Measurements from ENCODE around the gene SMG6. TPM values are rescaled to one million over a fixed set of nuclear protein-coding genes. Genes with fewer than 3 reads are reported as not detected.
A peak's percentile ranks its signal among the peaks of the same experiment; 100 is the strongest.

SMG6 gene
- total RNA-seq, 1 experiment from 2014 or later, result 15.3 TPM

DNA sequence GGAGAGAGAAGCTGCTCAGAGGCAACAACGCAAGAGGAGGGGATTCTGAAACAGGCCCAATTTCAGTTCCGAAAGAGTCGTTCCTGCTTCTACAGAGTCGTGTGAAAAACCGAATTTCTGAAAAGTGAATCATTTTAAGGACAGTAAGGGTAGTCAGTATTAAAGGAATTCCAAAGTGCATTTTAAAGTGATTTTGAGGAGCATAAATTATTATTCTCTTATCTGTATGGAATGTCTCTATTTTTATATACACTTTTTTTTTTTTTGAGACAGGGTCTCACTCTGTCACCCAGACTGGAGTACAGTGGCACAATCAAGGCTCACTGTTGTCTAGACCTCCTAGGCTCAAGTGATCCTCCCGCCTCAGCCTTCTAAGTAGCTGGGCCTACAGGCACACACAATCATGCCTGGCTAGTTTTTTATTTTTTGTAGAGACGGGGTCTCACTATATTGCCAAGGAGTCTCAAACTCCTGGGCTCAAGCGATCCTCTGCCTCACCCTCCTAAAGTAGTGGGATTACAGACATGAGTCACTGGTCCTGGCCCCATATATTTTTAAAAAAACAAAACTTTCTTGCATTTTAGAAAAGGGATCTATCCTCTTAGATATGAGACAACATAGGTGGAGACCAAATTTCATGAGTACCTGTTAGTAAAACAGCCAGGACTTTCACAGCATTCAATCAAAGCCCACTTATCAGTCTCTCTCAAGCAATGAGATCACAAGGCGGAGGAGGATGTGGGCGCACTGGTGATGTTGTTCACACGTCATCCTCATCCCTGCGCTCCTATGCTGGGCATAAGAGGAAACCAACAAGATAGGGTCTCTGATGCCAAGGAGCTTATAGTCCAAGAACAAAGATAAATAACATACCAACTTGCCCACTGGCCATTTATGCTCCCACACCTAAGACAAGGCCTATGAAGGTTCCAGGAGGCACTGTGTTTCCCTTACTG, 53.2 kb downstream of the SMG6 start:
- H3K36me3 ChIP-seq, result no peaks in the 10 kb centered on the region
- DNase-seq, result no peak
- H3K4me3 ChIP-seq, result no peak overlapping the region
- H3K27me3 ChIP-seq, result no peaks in the 10 kb centered on the region
- no peaks in the 10 kb centered on the region for H3K9me3 ChIP-seq

GRCh38 chr17:2247005-2247404, 56.6 kb downstream of the SMG6 start:
- no peak overlapping the region for H3K4me3 ChIP-seq
- no peaks in the 10 kb centered on the region; the same call in 1 of the 2 replicates for H3K36me3 ChIP-seq
- no peaks in the 10 kb centered on the region for H3K9me3 ChIP-seq
- no peaks in the 10 kb centered on the region for H3K27me3 ChIP-seq
- no peak for DNase-seq

DNA sequence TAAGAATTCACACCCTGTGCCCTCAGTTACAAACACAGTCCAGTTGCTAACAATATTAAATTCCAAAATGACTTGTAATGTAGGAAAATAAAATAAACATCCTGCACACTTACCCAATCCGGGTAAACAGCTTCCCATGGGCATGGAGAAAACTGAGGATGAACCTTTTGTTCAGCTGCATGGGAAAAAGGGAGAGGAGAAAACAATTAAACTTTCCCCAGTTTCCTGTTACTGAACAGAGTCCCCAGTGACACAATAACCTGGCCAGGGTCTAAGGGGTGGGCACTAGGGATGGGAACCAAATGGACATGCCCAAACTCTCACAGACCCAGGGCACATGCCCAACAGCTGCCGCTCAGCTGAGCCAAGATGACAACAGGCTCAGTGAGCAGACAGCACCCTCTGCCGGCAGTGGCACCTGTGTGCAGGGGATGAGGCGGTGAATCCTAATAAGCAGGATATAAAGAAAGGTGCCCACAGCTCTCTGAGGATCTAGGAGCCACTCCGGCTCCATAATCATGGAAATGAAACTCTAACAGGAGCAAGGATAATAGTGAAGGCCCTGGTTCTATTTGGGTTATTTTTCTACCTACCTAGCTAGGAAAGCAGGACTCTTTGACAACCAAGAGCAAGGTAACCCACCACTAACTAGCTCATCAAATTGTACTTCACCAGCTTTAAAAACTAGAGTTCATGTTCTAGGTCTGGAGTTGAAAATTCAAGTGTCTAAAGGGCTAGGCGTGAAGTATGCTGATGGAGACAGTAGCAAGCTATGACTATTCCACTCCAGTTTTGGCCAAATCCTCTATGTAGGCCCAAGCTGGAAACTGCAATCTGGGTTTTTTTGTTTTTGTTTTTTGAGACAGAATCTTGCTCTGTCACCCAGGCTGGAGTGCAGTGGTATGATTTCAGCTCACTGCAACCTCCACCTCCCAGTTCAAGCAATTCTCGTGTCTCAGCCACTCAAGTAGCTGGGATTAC, 58.8 kb downstream of the SMG6 start:
- peak; percentile 85 for DNase-seq
- H3K27me3 ChIP-seq, result no peaks in the 10 kb centered on the region
- H3K9me3 ChIP-seq, result no peaks in the 10 kb centered on the region
- no peaks in the 10 kb centered on the region; the same call in none of the 2 replicates for H3K36me3 ChIP-seq
- H3K4me3 ChIP-seq, result no peak overlapping the region; the same call in 1 of the 2 replicates

- DNase-seq, result no peak
- Histone ChIP-seq H3K4me3 (no peak overlapping the region; the same call in 1 of the 2 replicates), H3K36me3 (no peaks in the 10 kb centered on the region; the same call in none of the 2 replicates), H3K9me3 (no peaks in the 10 kb centered on the region), H3K27me3 (no peaks in the 10 kb centered on the region)
Observed at GRCh38 chr17:2243953-2244352, 59.6 kb downstream of the SMG6 start.

DNA sequence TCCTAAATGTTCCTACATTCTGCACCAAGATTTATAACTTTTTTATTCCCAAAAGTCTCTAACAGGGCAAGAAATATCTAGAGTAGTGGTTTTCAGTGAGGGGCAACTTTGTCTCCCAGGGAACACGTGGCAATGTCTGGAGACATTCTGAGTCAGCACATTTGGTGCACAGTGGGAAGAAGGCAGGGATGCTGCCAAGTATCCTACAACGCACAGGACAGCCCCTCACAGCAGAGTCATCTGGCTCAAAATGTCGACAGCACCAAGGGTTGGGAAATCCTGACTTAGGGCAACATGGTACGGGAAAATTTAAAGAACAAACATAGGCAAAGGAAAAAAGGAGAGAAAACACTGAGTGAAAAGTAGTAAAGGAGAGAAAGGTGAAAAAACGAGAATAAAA, 61.8 kb downstream of the SMG6 start:
- H3K36me3 ChIP-seq, result no peaks in the 10 kb centered on the region; the same call in none of the 2 replicates
- no peaks in the 10 kb centered on the region for H3K9me3 ChIP-seq
- no peak overlapping the region for H3K4me3 ChIP-seq
- no peak for DNase-seq
- H3K27me3 ChIP-seq, result no peaks in the 10 kb centered on the region

- DNase-seq, result no peak
- Histone ChIP-seq H3K27me3 (no peaks in the 10 kb centered on the region), H3K36me3 (no peaks in the 10 kb centered on the region; the same call in none of the 2 replicates), H3K9me3 (no peaks in the 10 kb centered on the region), H3K4me3 (no peak overlapping the region)
Observed at GRCh38 chr17:2240541-2240940, 63.0 kb downstream of the SMG6 start.

GRCh38 chr17:2239882-2240430, 63.6 kb downstream of the SMG6 start:
- DNase-seq, result peak; percentile 85
- Histone ChIP-seq H3K9me3 (no peaks in the 10 kb centered on the region), H3K4me3 (no peak overlapping the region), H3K36me3 (no peaks in the 10 kb centered on the region; the same call in none of the 2 replicates), H3K27me3 (no peaks in the 10 kb centered on the region)

GRCh38 chr17:2239170-2239551, 64.4 kb downstream of the SMG6 start:
- no peaks in the 10 kb centered on the region for H3K9me3 ChIP-seq
- no peak overlapping the region for H3K4me3 ChIP-seq
- no peaks in the 10 kb centered on the region; the same call in none of the 2 replicates for H3K36me3 ChIP-seq
- DNase-seq, result no peak
- no peaks in the 10 kb centered on the region for H3K27me3 ChIP-seq

DNA sequence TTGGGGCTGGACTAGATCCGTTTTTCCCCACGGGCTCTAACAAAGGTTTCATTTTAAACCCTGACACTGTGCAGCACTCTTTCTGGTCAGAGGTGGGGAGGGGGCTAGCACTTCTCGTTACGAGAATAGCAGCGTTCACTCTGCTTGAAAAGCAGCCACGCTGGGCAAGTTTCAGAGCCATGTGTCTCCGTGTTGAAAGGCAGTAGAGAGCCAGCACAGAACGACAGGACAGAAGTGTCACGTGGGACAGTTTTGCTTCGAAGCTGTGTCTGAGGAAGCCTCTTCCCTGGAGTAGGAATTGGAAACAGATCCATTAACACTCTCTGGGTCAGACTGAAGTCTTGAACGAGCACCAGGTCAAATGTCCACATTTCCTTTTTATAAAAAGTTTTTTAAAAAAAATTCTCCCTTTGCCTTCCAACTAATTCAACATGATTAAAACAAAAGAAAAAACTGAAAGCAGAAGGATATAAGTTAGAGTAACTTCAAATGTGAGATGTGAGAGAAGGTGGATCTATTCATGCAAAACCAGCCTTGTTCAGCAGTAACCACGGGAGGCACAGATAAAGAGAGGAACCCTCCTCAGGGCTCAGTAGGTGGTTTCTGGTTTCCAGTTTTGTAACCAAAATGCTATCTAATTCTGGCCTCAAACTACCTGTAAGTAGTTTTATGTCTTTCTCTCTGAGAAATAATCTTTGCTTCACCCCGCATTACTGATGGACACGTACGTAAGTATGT, 65.0 kb downstream of the SMG6 start:
- no peaks in the 10 kb centered on the region; the same call in none of the 2 replicates for H3K36me3 ChIP-seq
- no peaks in the 10 kb centered on the region for H3K9me3 ChIP-seq
- DNase-seq, result no peak
- H3K27me3 ChIP-seq, result no peaks in the 10 kb centered on the region
- peak overlapping the region; percentile 25 for H3K4me3 ChIP-seq

DNA sequence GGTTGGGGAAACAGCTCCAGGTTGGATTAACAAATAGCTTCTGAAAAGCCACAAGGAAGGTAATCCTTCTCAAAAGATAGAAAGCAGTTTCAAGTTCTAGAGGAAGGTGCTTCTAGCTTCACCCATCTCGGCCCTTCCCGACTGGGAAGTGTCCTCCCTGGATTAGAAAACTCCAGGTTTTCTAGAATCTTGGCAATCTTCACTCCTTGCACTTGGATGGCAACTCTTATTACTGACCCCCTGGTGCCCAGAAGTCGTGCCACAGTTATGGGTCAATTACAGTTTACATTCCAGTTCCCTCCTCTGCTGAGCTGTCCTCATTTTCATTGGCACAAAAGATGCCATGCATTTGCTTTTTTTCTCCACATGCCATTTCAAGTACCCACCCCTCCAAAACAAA, 65.6 kb downstream of the SMG6 start:
- no peaks in the 10 kb centered on the region; the same call in none of the 2 replicates for H3K36me3 ChIP-seq

GRCh38 chr17:2237521-2237921, 66.1 kb downstream of the SMG6 start:
- Histone ChIP-seq H3K9me3 (no peaks in the 10 kb centered on the region), H3K36me3 (no peaks in the 10 kb centered on the region; the same call in none of the 2 replicates), H3K4me3 (no peak overlapping the region), H3K27me3 (no peaks in the 10 kb centered on the region)
- peak; percentile 86 for DNase-seq

More for the DNA sequence above, 65.6 kb downstream of the SMG6 start:
- peak; percentile 79 for DNase-seq
- Histone ChIP-seq H3K9me3 (no peaks in the 10 kb centered on the region), H3K27me3 (no peaks in the 10 kb centered on the region), H3K4me3 (peak overlapping the region; percentile 25; the same call in 1 of the 2 replicates)

DNA sequence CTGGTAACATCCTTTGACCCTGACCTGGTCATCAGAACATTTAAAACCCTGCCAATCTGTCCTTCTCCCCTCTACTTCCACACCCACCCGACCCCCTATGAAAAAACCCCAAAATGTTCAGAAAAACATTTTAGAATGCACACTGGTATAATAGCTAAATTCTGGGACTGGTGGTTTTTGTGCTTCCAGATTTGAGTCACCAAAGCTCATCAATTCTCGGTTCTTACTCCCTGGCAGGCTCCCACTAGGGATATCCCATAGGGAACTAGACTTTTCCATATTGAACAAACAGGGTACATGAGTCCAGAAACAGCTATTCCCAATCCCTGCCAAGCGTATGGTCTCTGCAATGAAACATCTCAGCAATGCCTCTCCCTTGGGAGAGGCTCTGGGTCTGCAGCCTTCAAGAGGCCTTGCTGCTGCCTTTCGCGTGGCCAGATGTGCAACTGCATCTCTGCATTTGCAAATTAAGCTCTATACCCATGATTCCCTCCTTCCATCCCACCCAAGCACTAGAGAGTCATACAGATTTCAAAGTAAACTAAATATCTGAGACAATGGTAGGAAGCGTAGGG, 67.7 kb downstream of the SMG6 start:
- Histone ChIP-seq H3K9me3 (no peaks in the 10 kb centered on the region), H3K4me3 (no peak overlapping the region), H3K36me3 (no peaks in the 10 kb centered on the region; the same call in 1 of the 2 replicates), H3K27me3 (no peaks in the 10 kb centered on the region)
- no peak for DNase-seq

DNA sequence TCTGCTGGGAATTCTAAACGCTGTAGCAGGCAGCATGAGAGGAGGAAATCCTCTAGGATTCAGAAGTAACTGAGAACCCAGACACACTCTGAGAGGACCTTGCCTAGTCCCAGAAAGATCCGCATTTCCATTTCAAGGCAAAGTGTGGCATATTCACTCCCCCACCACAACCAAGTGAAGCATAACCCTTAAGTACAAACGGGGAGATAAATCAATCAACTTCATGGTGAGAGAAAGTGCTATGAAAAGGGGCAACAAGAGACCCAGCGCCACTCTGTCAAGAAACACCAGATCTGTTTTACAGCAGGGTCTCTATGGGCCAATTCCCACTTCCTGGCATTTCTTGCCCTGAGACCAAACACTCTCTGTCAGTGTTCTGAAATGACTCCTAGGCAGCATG, 68.3 kb downstream of the SMG6 start:
- Histone ChIP-seq H3K36me3 (no peaks in the 10 kb centered on the region; the same call in 1 of the 2 replicates), H3K4me3 (no peak overlapping the region), H3K27me3 (no peaks in the 10 kb centered on the region), H3K9me3 (no peaks in the 10 kb centered on the region)
- no peak for DNase-seq

GRCh38 chr17:2233441-2233947, 70.1 kb downstream of the SMG6 start:
- Histone ChIP-seq H3K36me3 (no peaks in the 10 kb centered on the region), H3K27me3 (no peaks in the 10 kb centered on the region), H3K4me3 (no peak overlapping the region), H3K9me3 (no peaks in the 10 kb centered on the region)
- no peak for DNase-seq

DNA sequence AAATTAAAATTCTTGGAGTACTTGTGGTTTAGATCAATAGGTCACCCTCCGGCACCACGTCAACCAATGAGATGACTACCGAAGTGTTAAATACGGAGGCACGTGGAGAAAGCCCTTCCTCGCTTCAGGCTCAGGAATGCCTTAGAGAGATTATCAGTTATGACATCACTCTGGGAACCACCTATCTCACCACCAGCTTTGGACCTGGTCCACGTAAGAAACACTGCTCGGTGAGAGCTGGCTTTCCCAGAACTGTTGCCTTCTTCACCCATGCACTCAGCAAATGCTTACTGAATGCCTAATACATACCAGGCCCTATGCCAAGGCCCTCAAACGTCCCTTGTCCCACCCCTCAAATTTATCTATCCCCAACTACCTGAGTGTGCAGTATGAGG, 71.3 kb downstream of the SMG6 start:
- no peaks in the 10 kb centered on the region for H3K36me3 ChIP-seq
- H3K4me3 ChIP-seq, result no peak overlapping the region
- DNase-seq, result peak; percentile 23
- H3K9me3 ChIP-seq, result no peaks in the 10 kb centered on the region
- no peaks in the 10 kb centered on the region for H3K27me3 ChIP-seq
